RWPE1 (cell line): ENCODE data around the gene UBQLN4.

Experiments
- CTCF ChIA-PET: fragments of 350-600 bp; sonication (Branson Sonifier 250); formaldehyde crosslinking; extraction: SDS; loops from one replicate; lab custom pipeline; 2021; lab: Yijun Ruan, JAX
- POLR2A ChIA-PET: fragments of 400-600 bp; formaldehyde crosslinking; extraction: SDS; loops from one replicate; lab custom pipeline; 2020; ENCODE audit warnings: antibody characterized with exemption; ENCODE audit not compliant: low non-redundant PET; lab: Yijun Ruan, JAX
- DNase-seq: peaks from one replicate; pipeline ENCODE4 v3.0.0; 2012; ENCODE audit warnings: low spot score
- H3K27ac ChIP-seq: fragments of 450-650 bp; 2 replicates; pipeline ENCODE4 v1.5.1; 2017
- CTCF ChIP-seq: fragments of 450-650 bp; conservative IDR thresholded peaks from 2 replicates; pipeline ENCODE4 v1.5.1; 2017; ENCODE audit warnings: low read depth, mild to moderate bottlenecking

UBQLN4 gene

GRCh38 chr1:156053768-156054499 lies at the start of gene UBQLN4:
UBQLN4 (minus strand) TSS chr1:156053798; CDS start chr1:156053701, 97 bp downstream.
- CTCF ChIA-PET = interaction anchor here (0.6 to 0.7 kb wide), 3 partner anchors 19 to 267 kb away, joined by 3 to 5 read pairs (median 4); no protein-coding TSS in a partner anchor
- peak; percentile 82 for TF ChIP-seq CTCF

GRCh38 chr1:156102633-156103511 lies 49.3 kb upstream of the UBQLN4 start:
- no peak for DNase-seq
- POLR2A ChIA-PET = no interaction called here
- peak overlapping the region; percentile 98 for H3K27ac ChIP-seq
- TF ChIP-seq CTCF = no peak
- CTCF ChIA-PET = interaction anchor here (1.8 to 2.5 kb wide), 2 partner anchors 20 to 27 kb away, joined by 11 read pairs; no protein-coding TSS in a partner anchor

More at GRCh38 chr1:156053768-156054499, at the start of gene UBQLN4:
- DNase-seq = peak; percentile 93
- POLR2A ChIA-PET = no interaction called here
- H3K27ac ChIP-seq = peak within 1 kb of the TSS; percentile 96

- TF ChIP-seq CTCF = no peak
- ChIA-PET CTCF (interaction anchor here (0.7 to 2.5 kb wide), 2 partner anchors 21 to 28 kb away, joined by 4 to 11 read pairs; no protein-coding TSS in a partner anchor), POLR2A (no interaction called here)
- peak overlapping the region; percentile 98 for H3K27ac ChIP-seq
- no peak for DNase-seq
These were observed 48.3 kb upstream of the UBQLN4 start for GRCh38 chr1:156101880-156102279.

- CTCF ChIA-PET = interaction anchor here (0.6 to 3.3 kb wide), 4 partner anchors 23 to 125 kb away, joined by 3 to 20 read pairs (median 4); no protein-coding TSS in a partner anchor
- no peak for TF ChIP-seq CTCF
- no peak for DNase-seq
- POLR2A ChIA-PET = interaction anchor here (0.6 to 1.5 kb wide), 2 partner anchors 14 to 50 kb away, joined by 4 to 6 read pairs; partner anchors contain the start of gene LMNA
- H3K27ac ChIP-seq = peak overlapping the region; percentile 98
These were observed 46.8 kb upstream of the UBQLN4 start for GRCh38 chr1:156100205-156100995.

- ChIA-PET POLR2A (interaction anchor here (0.8 to 1.8 kb wide), 3 partner anchors 15 to 31 kb away, joined by 3 to 5 read pairs (median 4); no protein-coding TSS in a partner anchor), CTCF (interaction anchor here (1.0 to 3.3 kb wide), 4 partner anchors 24 to 126 kb away, joined by 4 to 20 read pairs (median 4); no protein-coding TSS in a partner anchor)
- no peak for TF ChIP-seq CTCF
- DNase-seq = no peak
- peak overlapping the region; percentile 98 for H3K27ac ChIP-seq
These were observed 45.7 kb upstream of the UBQLN4 start for GRCh38 chr1:156099282-156099681.
